Muscle layer of duodenum (tissue), 2 donors: ENCODE measurements around the gene SYNGR1.

ENCODE experiments used
- H3K27ac ChIP-seq: one replicate; pipeline ENCODE4 v1.7.0; 2013; ENCODE audit warnings: mild to moderate bottlenecking, low read length
- H3K27me3 ChIP-seq: one replicate; pipeline ENCODE4 v1.7.0; 2013; ENCODE audit warnings: low read depth, mild to moderate bottlenecking, control low read depth, low read length
- H3K36me3 ChIP-seq, 2 donors: one replicate each; pipeline ENCODE4 v1.7.0; 2013; ENCODE audit warnings: low read length in 2 of 2, control low read depth in 1 of 2, mild to moderate bottlenecking in 1 of 2; ENCODE audit not compliant: insufficient read depth in 2 of 2, control insufficient read depth in 1 of 2
- H3K4me1 ChIP-seq, 2 donors: one replicate each; pipeline ENCODE4 v1.7.0; 2013; ENCODE audit warnings: low read length in 2 of 2, mild to moderate bottlenecking in 2 of 2, control low read depth in 1 of 2, moderate library complexity in 1 of 2; ENCODE audit not compliant: insufficient read depth in 2 of 2, control insufficient read depth in 1 of 2
- H3K4me3 ChIP-seq, 2 donors: one replicate each; pipeline ENCODE4 v1.7.0; 2013; ENCODE audit warnings: low read length in 2 of 2, low read depth in 1 of 2, mild to moderate bottlenecking in 1 of 2
- H3K9me3 ChIP-seq, 2 donors: one replicate each; pipeline ENCODE4 v1.7.0; 2013; ENCODE audit warnings: low read length in 2 of 2, control low read depth in 1 of 2, mild to moderate bottlenecking in 1 of 2; ENCODE audit not compliant: control insufficient read depth in 1 of 2
- donor health status: healthy.

SYNGR1 gene

GRCh38 chr22:39434721-39435120 is 84.9 kb downstream of the SYNGR1 start:
- H3K27me3 ChIP-seq: no peaks in the 10 kb centered on the region
- H3K9me3 ChIP-seq: no peaks in the 10 kb centered on the region
- no peak overlapping the region for H3K4me3 ChIP-seq
- no peak overlapping the region for H3K27ac ChIP-seq
- peaks cover 10 to 29% of the 10 kb centered on the region in 2 donors for H3K4me1 ChIP-seq
- H3K36me3 ChIP-seq: peaks cover 3 to 24% of the 10 kb centered on the region in 2 donors
